ENCODE data around the gene SMIM24. TPM values are rescaled to one million over a fixed set of nuclear protein-coding genes. Genes with fewer than 3 reads are reported as not detected.
A peak's percentile ranks its signal among the peaks of the same experiment; 100 is the strongest.

SMIM24 gene
- total and polyA plus RNA-seq, 7 donors: 0.10 to 0.53 (median 0.49) TPM; not detected in 4

DNA sequence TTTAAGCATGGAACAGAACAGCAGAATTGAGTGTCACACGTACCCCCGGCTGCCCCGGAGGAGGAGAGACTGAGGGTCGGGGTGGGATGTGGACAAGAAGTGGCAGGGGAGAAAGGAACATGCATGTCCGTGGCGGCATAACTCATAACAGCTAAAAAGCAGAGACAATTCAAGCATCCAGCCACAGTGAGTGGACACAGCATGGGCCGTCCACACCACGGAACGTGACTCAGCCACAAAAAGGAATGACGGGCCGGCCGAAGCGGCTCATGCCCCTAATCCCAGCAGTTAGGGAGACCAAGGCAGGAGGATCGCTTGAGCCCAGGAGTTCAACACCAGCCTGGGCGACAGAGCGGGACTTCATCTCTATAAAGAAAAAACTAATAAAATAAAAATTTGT lies 12.6 kb upstream of the SMIM24 start:
- DNase-seq: no peak
- Histone ChIP-seq H3K27me3 (ENCODE audit: insufficient read depth in 3 of 3, low read length in 2 of 3) (no peaks in the 10 kb centered on the region), H3K4me3 (no peak overlapping the region), H3K27ac (no peak overlapping the region), H3K4me1 (no peaks in the 10 kb centered on the region), H3K36me3 (ENCODE audit: insufficient read depth in 1 of 2, low read depth in 1 of 2) (peaks cover 8 to 69% of the 10 kb centered on the region in 2 donors), H3K9me3 (no peaks in the 10 kb centered on the region)
- ATAC-seq: no peak
- intact Hi-C loops (cut with DNase I): no loop called here
- TF ChIP-seq, protein P1, sequence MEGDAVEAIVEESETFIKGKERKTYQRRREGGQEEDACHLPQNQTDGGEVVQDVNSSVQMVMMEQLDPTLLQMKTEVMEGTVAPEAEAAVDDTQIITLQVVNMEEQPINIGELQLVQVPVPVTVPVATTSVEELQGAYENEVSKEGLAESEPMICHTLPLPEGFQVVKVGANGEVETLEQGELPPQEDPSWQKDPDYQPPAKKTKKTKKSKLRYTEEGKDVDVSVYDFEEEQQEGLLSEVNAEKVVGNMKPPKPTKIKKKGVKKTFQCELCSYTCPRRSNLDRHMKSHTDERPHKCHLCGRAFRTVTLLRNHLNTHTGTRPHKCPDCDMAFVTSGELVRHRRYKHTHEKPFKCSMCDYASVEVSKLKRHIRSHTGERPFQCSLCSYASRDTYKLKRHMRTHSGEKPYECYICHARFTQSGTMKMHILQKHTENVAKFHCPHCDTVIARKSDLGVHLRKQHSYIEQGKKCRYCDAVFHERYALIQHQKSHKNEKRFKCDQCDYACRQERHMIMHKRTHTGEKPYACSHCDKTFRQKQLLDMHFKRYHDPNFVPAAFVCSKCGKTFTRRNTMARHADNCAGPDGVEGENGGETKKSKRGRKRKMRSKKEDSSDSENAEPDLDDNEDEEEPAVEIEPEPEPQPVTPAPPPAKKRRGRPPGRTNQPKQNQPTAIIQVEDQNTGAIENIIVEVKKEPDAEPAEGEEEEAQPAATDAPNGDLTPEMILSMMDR (IDR thresholded peaks at IDR 0.05): no peak
- WGBS, 3 donors: 91 to 95% (median 93%) methylated on average over 16 of the region's 16 CpGs

GRCh38 chr19:3492131-3492839 lies 12.0 kb upstream of the SMIM24 start:
- TF ChIP-seq, protein P1 (IDR thresholded peaks at IDR 0.05): no peak
- DNase-seq: no peak
- Histone ChIP-seq H3K36me3 (ENCODE audit: insufficient read depth in 1 of 2, low read depth in 1 of 2) (peaks cover 8 to 66% of the 10 kb centered on the region in 2 donors), H3K4me1 (no peaks in the 10 kb centered on the region), H3K27ac (no peak overlapping the region), H3K4me3 (no peak overlapping the region), H3K27me3 (ENCODE audit: insufficient read depth in 3 of 3, low read length in 2 of 3) (no peaks in the 10 kb centered on the region), H3K9me3 (no peaks in the 10 kb centered on the region)
- WGBS, 3 donors: 95 to 97% (median 95%) methylated on average over 39 to 45 of the region's 45 CpGs
- intact Hi-C loops (cut with DNase I): no loop called here
- ATAC-seq: peak in 1 of 4 donors; percentile 17

GRCh38 chr19:3491396-3492119 lies 11.2 kb upstream of the SMIM24 start:
- ATAC-seq: no peak
- no peaks in the 10 kb centered on the region for H3K9me3 ChIP-seq
- intact Hi-C loops (cut with DNase I): no loop called here
- no peaks in the 10 kb centered on the region for H3K4me1 ChIP-seq
- 94 to 96% (median 95%) methylated on average over 51 to 55 of the region's 55 CpGs for WGBS, 3 donors
- TF ChIP-seq, protein P1 (IDR thresholded peaks at IDR 0.05): no peak
- H3K27ac ChIP-seq: no peak overlapping the region
- H3K4me3 ChIP-seq: no peak overlapping the region
- H3K27me3 ChIP-seq (ENCODE audit: insufficient read depth in 3 of 3, low read length in 2 of 3): no peaks in the 10 kb centered on the region
- H3K36me3 ChIP-seq (ENCODE audit: insufficient read depth in 1 of 2, low read depth in 1 of 2): peaks cover 8 to 59% of the 10 kb centered on the region in 2 donors
- no peak for DNase-seq

- H3K4me3 ChIP-seq: no peak within 1 kb of the TSS
- WGBS, 3 donors: 55 to 76% (median 55%) methylated on average over 23 to 33 of the region's 33 CpGs
- intact Hi-C loops (cut with DNase I): loop anchor here in 1 of 2 donors (10.0 kb wide), 1 partner anchor 258 kb away; the partner anchor contains the start of gene CELF5
- ATAC-seq (no peak), DNase-seq (no peak)
- no peak within 1 kb of the TSS for H3K27ac ChIP-seq
- no peaks in the 10 kb centered on the region for H3K4me1 ChIP-seq
- H3K27me3 ChIP-seq (ENCODE audit: insufficient read depth in 3 of 3, low read length in 2 of 3): peaks cover 0 to 41% (median 16%) of the 10 kb centered on the region in 3 donors
- H3K36me3 ChIP-seq (ENCODE audit: insufficient read depth in 1 of 2, low read depth in 1 of 2): no peaks in the 10 kb centered on the region
- H3K9me3 ChIP-seq: no peaks in the 10 kb centered on the region
- TF ChIP-seq, protein P1 (IDR thresholded peaks at IDR 0.05): no peak
These were observed 2.9 kb upstream of the SMIM24 start, which contains the start of gene SMIM44 for GRCh38 chr19:3483226-3483628. Gene SMIM44, minus strand, starts transcription at chr19:3483441. Its CDS starts 38 bp downstream, at chr19:3483403.
